Skeletal muscle cell (primary cell): ENCODE results near the gene HDAC11.
A peak's percentile ranks its signal among the peaks of the same experiment; 100 is the strongest.

Experiments used
- DNase-seq: peaks from one replicate; pipeline ENCODE4 v3.0.0-alpha.2; 2010; ENCODE audit warnings: low read depth
- H3K4me3 ChIP-seq: 2 replicates; pipeline ENCODE4 v1.5.1; 2011; ENCODE audit warnings: low read depth, mild to moderate bottlenecking, control low read depth, low read length, moderate library complexity

HDAC11 gene

DNA sequence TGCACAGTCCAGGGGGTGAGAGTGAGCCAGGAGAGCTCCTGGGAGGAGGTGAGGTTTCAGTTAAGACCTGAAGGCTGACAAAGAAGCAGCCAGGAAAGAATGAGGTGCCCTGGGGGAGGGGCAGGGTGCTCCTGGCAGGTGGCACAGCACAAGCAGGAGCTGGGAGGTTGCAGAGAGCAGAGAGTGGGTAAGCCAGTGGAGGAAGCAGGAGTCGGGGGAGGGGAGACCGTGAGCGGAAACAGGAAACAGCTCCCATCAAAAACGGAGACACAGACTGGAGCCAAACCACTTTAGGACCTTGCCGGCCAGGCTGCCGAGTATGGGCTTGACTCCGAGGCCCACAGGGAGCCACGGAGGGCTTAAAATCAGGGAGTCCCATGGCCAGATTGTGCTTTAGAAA, 56.7 kb downstream of the HDAC11 start:
- no peak for DNase-seq
- H3K4me3 ChIP-seq, result no peak overlapping the region

- no peak for DNase-seq
- no peak overlapping the region for H3K4me3 ChIP-seq
Observed at GRCh38 chr3:13537244-13537908, 57.3 kb downstream of the HDAC11 start.

DNA sequence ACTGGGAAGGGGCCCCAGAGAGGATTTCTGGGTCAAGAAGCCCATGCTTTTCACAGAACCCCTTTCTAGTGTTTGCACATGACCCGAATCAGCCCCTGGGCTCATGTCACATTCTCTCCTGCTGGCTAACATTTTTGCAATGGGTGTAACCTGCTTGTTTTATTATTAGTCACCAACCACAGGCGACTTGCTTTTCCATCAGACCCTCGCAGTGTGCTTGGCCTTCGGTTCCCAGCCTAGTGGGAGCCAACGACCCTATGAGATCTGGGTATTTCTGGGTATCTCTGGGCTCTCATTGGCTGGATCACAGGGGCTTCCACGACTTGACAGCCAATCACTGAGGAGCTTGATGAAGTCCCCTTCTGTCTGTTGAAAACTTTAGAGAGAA, 57.8 kb downstream of the HDAC11 start:
- no peak overlapping the region for H3K4me3 ChIP-seq
- DNase-seq, result peak; percentile 66

DNA sequence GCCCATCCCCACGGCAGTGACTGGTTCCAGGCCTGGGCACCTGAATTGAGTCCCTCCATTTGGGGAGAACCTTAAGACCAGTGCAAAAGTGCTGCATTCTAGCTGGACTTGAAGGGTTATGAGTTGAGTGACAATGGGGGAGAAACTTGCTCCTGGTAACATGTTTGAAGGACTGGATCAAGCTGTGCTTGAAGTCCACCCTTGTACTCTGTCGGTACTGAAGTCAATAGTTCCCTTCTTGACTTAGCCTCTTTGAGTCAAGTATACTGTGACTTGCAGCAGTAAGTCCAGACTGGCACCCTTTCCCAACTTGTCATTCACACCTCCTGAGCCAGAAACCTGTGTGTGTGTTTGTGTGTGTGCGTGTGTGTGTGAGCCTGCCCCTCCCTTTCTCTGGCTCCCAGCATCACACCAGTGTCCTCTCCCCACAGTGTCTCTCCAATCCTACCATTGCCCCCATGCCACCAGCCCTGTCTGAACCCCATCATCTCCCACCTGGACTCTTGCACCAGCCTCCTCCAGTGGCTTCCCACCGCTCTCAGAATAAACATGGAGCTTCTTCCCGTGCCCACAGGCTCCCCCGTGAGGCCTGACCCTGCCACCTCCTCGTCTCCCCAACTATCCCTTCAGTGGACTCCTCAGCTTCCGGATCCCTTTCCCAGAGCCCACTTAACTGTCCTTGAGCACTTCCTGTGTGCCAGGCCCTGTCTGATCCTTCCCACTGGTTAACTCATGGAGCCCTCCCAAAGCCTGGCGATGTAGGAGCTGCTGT, 58.6 kb downstream of the HDAC11 start:
- no peak for DNase-seq
- H3K4me3 ChIP-seq, result no peak overlapping the region

- DNase-seq, result no peak
- H3K4me3 ChIP-seq, result no peak overlapping the region
Observed at GRCh38 chr3:13539292-13539638, 59.2 kb downstream of the HDAC11 start.

GRCh38 chr3:13539671-13540070, 59.6 kb downstream of the HDAC11 start:
- no peak for DNase-seq
- H3K4me3 ChIP-seq, result no peak overlapping the region

GRCh38 chr3:13540297-13540995, 60.3 kb downstream of the HDAC11 start:
- no peak overlapping the region for H3K4me3 ChIP-seq
- no peak for DNase-seq

- no peak for DNase-seq
- no peak overlapping the region for H3K4me3 ChIP-seq
Observed at GRCh38 chr3:13541691-13542090, 61.6 kb downstream of the HDAC11 start.

DNA sequence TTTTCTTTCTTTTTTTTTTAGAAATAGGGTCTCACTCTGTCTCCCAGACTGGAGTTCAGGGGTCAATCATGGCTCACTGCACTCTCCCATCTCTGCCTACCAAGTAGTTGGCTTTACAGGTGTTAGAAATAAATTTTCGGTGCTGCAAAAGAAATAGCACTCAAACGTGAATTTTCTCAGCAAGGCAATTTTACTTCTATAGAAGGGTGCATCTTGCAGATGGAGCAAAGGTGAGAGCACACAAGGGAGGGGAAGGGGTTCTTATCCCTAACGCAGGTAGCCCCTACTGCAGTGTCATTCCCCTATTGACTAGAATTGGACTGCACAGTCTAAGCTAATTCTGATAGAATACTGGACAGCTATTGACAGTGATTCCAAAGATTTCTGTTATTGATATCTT, 62.0 kb downstream of the HDAC11 start:
- no peak for DNase-seq

GRCh38 chr3:13543253-13543652, 63.1 kb downstream of the HDAC11 start:
- no peak overlapping the region for H3K4me3 ChIP-seq
- peak; percentile 66 for DNase-seq

More for the DNA sequence above, 62.0 kb downstream of the HDAC11 start:
- no peak overlapping the region for H3K4me3 ChIP-seq

DNA sequence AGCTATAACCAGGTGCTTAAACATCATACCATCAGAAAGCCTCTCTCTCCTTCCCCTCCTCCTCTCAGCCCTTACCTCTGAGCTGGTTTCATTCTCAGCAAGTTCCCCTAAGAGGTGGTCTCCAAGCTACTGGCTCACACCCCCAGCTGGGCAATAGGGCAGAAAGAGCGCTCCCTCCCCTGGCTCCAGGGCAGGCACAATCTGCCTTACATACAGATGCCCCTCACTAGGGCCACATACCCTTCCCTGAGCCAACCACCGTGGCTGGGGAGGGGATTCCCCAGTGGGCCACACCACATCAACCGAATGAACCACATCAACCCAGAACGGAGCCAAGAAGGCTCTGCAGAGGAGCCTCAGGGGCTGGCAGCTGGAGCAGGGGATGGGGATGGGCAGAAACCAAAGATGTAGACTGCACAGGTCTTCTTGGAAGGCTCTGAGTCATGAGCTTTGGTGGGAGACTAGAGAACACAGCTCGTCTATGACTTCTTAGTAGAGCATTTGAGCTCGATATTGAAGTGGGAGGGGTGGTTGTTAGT, 64.3 kb downstream of the HDAC11 start:
- H3K4me3 ChIP-seq, result no peak overlapping the region
- no peak for DNase-seq

DNA sequence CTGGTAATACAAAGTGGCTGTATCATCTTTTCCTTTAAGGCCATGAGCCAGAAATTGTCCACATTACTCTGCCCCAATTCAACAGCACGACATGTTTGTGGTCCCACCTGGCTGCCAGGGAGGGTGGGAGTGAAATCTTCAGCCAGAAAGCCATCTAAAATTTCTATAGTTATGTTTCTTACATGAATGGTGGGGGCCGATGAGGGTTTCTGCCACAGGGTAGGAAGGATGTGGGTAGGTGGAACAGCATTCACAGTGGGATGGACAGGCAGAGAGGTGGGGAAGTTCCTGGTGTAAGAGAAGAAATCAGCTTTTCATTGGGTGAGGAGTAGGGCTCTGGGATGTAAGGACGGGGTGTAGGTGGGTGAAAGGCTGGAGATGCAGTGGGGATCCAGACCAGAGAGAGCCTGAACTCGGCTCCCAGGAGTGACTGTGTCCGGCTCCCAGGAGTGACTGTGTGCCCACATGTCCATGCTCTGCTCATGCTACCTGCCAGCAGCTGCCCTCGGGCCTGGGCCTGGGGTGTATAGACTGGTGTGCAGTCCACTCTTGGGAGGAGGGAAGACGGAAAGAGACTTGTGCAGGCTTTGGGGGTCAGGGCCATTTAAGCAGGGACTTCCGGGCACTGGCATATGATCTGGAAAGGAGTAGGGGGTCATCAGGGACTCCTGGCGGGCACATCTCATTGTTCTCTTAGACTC, 65.0 kb downstream of the HDAC11 start:
- no peak overlapping the region for H3K4me3 ChIP-seq
- no peak for DNase-seq

DNA sequence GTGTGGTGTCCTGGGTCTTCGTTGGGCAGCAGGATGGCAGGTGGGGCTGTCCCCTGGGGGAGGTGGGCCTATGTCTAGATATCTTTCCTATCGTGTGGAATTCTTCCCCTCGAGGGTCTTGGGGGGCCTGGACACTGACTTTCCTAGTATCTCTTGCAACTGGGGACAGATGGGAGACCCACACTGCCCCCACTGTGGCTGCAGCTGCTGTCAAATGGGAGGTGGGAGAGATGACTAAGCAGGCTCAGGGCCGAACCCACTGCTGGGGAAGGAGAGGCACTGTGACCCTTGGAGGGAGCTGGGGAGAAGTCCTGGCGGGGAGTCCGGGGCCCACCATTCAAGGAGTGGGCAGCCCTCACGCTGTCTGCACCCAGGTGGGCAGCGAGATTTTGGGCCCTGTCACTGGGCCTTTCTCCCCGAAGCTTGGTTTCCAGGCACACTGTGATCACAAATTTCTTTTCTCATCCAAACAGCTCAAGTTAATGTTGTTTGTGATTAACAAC, 65.9 kb downstream of the HDAC11 start:
- DNase-seq, result no peak
- no peak overlapping the region for H3K4me3 ChIP-seq

DNA sequence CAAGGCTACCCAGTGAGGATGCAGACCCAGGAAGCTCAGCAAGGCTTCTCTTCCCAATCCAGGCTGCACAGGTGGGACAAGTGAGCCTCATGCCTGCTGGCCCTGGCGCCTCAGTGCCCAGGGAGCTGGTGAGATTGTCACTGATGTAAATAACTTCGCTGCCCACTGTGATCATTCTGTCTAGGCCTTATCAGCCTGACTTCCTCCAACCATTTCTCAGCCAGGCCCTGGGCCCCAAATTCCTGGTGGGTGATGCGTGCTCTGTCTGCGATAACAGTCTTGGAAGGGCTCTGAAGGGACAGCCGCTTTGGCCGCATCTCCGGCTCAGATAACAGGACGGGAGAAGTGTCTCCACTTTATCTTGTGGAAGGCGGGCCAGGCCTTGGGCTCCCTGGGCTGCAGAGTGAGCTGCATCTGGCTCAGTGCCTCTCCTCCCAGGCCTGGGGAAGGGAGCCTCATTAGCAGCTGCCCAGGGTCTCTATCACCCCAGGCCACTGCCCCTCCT, 66.6 kb downstream of the HDAC11 start:
- no peak for DNase-seq
- H3K4me3 ChIP-seq, result no peak overlapping the region

- H3K4me3 ChIP-seq, result no peak overlapping the region
- no peak for DNase-seq
Observed at GRCh38 chr3:13547591-13548371, 67.7 kb downstream of the HDAC11 start.

DNA sequence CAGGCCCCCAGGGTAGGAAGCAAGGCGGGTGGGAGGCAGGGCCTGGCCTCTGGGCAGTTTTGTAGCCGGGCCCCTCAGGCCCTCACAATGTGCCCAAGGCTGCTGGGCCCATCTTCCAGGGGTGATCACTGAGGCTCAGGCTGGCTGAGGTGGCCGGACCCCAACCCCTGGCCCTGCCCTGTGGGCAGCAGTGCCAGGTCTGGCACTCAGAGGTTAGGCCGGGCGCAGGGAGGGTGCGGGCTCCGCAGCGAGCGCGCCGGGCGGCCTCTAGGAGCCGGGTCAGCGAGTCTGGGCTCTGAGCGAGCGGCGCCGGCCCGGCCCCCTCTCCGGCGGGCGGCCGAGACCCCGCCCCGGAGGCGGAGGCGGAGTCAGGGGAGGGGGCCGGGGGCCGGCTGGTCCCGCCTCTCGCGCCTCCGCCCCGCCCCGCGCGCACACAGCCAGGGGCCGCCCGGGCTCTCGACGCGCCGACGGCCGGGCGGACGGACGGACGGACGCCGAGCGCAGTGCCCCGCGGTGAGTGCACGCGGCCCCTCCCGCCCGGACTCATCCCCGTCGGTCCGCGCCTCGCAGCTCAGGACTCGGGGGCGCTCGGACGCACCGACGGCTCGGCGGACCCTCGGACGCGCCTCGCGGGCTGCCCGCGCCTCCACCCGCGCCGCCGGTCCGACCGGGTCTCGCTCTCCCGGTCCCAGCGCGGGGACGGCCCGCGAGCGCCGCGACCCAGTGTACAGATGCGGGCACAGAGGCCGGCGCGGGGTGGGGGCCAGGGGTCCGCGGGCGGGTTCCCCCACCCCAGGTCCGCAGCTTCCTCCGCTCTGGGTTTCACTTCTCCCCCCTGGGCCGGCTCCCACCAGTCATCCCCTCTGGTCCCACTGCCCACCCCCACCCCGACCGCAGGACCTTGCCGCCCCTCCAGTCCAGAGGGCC, 68.9 kb downstream of the HDAC11 start, which contains the start of gene FBLN2:
Gene FBLN2 (plus strand): TSS at position 430 of the 927 bp plus-strand sequence. CDS start 21,231 bp downstream, outside the sequence.
- H3K4me3 ChIP-seq, result peak within 1 kb of the TSS; percentile 40
- DNase-seq, result no peak

GRCh38 chr3:13549623-13550422, 69.7 kb downstream of the HDAC11 start:
- DNase-seq, result no peak
- peak overlapping the region; percentile 22 for H3K4me3 ChIP-seq
